ENCODE measurements around the gene OR9G4.

OR9G4 gene

DNA sequence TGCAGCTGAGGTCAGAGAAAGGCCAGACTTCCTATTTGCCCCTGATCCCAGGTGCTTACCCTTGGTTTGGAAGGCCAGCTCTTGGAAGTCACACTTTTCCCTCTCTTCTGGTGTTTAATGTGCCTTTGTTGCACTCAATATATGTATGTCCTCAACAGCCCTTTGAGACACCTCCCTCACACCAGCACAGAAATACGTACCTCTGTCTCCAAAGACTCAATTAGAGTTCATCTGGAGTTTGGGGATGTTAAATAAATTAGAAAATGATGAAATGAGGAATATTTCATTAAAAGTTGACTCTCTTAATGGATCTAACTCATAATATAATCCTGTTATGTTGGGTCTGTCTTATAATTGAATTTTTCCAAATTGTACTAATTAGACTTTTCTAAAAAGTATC lies at the start of gene OR9G4:
TSS of gene OR9G4 (minus strand) at position 101 of the 400 bp plus-strand sequence. CDS start 4,931 bp downstream, outside the sequence.
- DNase-seq, result no peak

DNA sequence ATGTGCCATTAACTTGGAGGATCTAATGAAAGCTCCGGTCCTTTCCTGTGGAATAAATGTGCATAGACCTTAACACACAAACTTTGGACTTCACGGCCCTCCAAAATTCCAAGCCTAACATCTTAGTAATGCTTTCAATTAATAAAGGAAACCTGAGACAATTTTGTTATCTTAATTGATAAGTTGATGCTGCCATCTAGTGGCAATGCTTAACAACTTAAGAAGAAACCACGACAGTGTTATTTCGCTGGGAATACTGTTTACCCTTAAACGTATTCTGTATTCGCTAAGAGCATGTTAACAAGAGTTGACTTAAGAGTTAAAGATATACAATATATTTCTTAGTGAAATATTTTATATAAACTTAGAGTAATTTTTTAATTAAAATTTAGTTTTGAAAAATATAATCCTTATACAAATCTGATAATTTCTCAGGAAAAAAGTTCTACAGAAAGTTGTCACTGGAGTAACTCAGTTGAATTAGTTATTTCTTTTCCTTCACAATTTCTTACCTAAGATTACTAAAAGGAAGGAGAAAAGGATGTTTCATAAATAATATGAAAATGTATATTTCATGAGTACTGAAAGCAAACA lies 35.0 kb upstream of the OR9G4 start:
- DNase-seq, result peak; percentile 49

DNA sequence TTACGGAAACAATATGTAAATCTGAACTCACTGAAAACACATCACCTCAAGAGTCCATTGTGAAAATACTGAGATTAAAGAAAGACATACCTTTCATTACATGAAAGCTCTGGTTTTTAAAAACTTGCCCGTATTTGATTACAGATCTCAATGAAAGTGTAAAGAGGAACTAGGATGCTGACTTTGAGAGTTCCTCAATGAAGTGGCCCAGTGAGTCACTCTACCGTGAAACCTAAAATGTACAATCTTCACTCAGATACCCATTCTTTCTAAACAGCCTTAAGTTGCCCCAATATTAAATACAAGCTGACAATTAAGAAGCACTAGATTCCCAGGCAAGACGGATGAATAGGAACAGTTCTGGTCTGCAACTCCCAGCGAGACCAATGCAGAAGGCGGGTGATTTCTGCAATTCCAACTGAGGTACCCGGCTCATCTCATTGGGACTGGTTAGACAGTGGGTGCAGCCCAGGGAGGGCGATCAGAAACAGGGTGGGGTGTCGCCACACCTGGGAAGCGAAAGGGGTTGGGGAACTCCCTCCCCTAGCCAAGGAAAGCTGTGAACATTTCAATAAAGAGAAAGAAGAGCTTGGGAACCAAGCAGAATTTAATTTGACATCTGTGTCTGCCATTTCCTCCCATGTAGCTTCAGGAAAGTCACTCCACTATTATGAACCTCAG lies 33.8 kb upstream of the OR9G4 start:
- no peak for DNase-seq

DNA sequence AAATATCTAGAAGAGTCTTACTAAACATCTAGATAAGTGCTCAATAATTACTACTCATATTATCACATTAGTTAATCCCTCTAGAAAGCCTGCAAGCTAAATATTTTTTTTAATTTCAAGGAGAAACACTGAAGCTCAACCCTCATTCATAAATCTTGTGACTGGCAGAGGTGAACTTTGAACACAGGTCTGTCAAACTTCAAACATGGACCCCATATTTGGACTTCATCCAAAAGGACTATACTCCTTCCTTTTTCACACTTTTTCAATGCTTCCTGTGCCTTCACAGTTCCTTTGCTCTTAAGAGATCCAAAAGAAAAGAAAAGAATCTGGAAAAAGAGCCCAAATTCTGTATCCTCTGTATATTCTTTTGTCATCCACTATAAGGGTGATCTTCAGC lies 28.3 kb upstream of the OR9G4 start:
- DNase-seq, result no peak

DNA sequence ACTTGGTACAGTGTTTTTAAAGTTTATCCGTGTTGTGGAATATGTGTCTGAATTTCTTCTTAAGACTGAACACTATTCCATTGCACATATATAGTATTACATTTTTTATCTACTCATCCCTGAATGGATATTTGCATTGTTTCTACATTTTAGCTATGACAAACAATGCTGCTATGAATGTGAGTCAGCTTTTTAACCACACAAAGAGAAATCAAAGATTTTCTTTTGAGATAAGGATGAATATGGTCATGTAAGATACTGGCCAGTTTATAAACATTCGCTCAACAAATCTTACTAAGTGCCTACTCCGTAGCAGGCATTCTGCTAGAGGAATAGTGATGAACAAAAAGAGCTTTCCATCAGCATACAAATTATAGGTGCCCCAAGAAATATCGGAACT lies 16.5 kb upstream of the OR9G4 start:
- no peak for DNase-seq

DNA sequence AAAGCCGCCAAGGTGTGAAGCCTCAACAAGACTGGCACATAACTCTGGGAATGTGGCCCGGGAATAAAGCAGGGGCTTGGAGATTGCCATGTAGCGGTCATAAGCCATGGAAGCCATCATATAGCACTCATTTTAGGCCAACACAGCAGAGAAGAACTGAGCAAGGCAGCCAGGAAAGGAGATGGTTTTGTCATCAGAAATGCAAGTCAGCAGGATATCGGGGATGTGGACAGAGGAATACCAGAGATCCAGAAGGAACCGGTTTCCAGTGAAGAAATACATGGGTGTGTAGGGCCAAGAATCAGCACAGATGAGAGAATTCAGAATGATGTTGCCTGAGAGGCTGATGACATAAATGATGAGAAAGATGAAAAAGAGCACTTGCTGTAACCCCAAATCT lies 3.0 kb upstream of the OR9G4 start:
- no peak for DNase-seq

DNA sequence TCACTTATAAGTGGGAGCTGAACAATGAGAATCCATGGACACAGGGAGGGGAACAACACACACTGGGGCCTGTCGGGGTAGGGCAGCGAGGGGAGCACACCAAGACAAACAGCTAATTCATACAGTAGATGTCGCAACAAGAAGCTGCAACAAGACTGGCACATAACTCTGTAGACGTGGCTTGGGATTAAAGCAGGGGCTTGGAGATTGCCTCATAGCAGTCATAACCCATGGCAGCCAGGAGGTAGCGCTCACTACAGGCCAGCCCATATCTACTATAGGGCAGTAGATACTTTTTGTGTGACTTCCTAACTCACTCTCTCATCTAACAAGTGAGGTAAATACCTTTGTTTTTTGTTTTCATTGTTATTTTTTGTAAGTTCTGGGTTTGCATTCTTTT lies 1.7 kb upstream of the OR9G4 start:
- DNase-seq, result no peak

DNA sequence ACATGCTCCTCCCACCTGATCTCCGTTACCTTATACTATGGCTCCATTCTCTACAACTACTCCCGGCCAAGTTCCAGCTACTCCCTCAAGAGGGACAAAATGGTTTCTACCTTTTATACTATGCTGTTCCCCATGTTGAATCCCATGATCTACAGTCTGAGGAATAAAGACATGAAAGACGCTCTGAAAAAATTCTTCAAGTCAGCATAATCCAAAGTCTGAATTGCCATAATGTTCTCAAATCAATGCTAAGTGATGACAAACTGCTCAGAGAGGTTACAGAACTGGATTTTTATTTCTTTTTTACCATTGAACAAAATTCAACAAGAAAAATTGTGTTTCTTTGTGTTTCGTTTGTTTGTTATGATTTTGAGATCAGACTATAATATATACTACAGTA lies 7.6 kb downstream of the OR9G4 start:
- no peak for DNase-seq

DNA sequence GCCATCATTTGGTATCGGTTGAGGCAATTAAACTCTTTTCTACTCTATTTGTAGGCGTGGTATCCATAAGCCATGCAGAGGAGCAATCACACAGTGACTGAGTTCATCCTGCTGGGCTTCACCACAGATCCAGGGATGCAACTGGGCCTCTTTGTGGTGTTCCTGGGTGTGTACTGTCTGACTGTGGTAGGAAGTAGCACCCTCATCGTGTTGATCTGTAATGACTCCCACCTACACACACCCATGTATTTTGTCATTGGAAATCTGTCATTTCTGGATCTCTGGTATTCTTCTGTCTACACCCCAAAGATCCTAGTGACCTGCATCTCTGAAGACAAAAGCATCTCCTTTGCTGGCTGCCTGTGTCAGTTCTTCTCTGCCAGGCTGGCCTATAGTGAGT lies 8.4 kb downstream of the OR9G4 start:
- DNase-seq, result no peak

DNA sequence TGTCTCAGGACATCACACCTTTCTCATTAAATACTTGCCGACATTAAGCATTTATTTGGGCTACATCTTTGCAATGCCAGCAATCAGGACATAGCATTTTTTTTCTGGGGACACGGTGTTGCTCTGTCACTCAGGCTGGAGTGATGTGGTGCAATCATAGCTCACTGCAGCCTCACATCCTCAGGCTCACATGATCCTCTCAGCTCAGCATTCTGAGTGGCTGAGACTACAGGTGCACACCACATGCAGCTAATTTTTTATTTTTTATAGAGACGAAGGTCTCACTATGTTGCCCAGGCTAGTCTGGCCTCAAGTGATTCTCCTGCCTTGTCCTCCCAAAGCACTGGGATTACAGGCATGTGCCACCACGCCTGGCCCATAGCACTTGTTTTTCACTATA lies 28.0 kb downstream of the OR9G4 start:
- DNase-seq, result no peak

DNA sequence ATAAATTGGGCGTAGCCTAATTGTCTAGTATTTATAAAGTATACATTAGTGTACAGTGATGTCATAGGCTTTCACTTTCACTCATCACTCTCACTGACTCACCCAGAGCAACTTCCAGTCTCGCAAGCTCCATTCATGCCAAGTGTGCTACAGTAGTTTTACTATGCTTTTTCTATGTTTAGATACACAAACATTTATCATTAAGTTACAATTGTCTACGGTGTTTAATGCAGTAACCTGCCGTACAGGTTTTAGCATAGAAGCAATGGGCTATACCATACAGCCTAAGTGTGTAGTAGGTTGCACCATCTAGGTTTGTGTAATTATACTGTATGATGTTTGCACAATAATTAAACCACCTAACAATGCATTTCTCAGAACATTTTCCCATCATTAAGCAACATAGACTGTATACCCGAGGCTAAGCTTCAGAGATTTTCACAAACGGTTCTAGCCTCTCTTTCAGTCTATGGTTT lies 32.1 kb downstream of the OR9G4 start:
- no peak for DNase-seq

DNA sequence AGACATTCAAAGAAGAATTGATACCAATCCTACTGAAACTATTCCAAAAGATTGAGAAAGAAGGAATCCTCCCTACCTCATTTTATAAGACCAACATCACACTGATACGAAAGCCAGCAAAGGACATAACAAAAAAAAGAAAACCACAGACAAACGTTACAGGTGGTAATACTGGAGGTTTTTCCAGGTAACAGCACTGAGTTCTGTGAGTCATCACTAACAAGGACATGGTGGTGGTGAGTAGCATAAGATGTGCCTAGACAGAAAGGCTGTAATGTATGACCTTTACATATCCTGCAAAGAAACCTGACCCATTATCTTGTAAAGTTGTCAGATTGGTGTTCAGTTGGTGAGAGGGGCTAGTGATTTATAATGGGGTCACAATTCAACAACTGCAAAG lies 34.3 kb downstream of the OR9G4 start:
- DNase-seq, result no peak

DNA sequence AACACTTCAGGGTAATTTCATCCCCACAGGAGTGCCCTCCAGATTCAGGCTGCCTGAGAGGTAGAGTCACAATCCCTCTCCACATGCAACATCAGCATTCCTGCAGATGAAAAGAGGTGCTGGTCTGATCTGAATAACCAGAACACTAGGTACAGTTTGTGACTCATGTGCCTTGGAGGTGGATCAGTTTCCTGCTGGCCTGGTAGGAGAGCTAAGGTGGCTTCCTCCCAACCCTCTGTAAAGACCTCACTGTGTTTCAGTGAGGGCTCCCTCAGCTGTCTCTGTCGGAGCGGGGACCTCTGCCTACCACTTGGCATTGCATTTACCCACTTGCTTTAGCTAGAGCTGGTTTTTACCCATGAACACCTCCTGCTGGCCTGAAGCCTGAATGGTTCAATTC lies 42.0 kb downstream of the OR9G4 start:
- DNase-seq, result no peak

DNA sequence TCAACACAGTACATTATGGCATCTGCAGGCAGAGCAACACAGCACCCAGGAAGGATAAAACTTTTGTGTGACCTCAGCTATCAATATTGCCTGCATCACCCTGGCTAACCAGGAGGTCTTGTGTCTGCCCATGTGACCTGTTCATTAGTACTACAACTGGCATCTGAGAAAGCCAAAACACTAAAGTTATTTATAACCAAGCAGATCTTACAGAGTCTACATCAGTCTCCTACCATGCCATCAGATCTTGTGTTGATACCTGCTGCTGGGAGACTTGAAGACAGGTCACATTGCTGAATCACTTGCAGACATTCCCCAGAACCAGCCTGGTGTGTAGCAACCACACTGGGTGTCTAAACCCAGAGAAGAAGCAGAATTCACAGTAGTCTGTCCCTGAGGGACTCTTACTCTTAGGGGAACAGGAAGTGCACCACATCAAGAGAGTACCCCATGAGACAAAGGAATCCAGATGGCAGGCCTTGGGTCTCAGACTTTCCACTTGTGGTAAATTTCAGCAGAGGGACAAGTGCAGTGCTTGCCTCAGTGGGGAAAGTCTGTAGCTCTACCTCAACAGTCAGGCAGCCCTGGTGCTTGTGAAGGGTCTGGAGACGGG lies 42.6 kb downstream of the OR9G4 start:
- no peak for DNase-seq

DNA sequence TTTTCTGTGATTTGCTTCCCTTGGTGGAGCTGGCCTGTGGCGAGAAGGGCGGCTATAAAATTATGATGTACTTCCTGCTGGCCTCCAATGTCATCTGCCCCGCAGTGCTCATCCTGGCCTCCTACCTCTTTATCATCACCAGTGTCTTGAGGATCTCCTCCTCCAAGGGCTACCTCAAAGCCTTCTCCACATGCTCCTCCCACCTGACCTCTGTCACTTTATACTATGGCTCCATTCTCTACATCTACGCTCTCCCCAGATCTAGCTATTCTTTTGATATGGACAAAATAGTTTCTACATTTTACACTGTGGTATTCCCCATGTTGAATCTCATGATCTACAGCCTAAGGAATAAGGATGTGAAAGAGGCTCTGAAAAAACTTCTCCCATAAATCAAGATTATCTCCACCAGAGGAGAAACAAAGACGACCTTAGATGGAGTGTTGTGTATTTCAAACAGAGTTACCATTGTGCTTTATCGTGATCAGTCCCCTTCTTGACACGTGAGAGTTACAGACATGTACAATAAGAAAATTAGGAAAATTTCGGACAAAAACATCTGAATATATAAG lies 47.5 kb downstream of the OR9G4 start:
- DNase-seq, result no peak

DNA sequence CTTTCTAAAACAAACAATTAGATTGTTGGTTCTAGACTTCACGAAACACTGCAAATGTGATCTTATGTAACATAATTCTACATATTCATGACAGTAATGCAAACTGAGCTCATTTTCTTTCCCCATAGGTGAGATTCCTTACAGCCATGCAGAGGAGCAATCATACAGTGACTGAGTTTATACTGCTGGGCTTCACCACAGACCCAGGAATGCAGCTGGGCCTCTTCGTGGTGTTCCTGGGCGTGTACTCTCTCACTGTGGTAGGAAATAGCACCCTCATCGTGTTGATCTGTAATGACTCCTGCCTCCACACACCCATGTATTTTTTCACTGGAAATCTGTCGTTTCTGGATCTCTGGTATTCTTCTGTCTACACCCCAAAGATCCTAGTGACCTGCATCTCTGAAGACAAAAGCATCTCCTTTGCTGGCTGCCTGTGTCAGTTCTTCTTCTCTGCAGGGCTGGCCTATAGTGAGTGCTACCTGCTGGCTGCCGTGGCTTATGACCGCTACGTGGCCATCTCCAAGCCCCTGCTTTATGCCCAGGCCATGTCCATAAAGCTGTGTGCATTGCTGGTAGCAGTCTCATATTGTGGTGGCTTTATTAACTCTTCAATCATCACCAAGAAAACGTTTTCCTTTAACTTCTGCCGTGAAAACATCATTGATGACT lies 48.1 kb downstream of the OR9G4 start:
- DNase-seq, result no peak

DNA sequence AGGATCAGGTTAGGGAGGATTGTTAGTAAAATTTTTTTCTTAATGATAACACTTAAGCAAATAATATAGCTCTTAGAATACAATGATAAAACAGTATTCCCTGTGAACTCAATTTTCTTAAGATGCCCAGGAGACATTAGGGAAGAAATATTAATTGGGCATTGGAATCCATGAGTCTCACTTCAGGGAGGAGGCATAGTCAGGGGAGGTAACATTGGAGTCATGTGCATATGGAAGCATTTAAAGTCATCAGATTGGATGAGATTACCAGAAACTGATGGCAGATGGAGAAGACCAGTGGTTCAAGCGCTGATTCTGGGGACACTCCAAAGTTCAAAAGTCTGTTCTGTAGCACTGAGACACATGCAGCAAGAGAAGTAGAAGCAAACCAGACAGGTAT lies 49.7 kb downstream of the OR9G4 start, which contains the start of gene OR9G1:
TSS of gene OR9G1 (plus strand) at position 301 of the 400 bp plus-strand sequence. CDS start 1,293 bp downstream, outside the sequence.
- DNase-seq, result no peak

DNA sequence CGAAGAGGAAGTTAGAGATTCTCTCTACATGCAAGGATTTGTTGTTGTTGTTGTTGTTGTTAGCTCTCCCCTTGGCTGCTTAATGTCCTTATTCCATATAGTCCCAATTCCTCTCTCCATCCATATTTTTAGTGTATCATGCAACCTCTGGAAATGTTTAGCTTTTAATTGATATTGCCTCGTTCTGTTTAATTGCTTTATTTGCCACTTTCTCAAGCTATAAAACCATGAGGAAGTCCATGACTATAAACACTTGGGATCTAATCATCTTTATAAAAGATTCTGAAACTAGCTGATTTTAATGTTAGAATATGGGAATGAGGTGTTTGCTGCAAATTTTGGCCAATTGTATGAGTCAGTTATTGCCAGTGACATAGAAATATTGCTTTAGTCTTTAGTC lies 55.1 kb downstream of the OR9G4 start:
- DNase-seq, result no peak

All from NCI-H1694 (cell line).